Glomerular visceral epithelial cell (primary cell): ENCODE measurements around the gene DHDH.
A peak's percentile ranks its signal among the peaks of the same experiment; 100 is the strongest.

ENCODE experiments used
- DNase-seq: peaks from one replicate; pipeline ENCODE4 v3.0.0-alpha.2; 2016; ENCODE audit errors: extremely low spot score

Gene DHDH

GRCh38 chr19:48950159-48950558 lies 16.7 kb downstream of the DHDH start:
- DNase-seq, result no peak

DNA sequence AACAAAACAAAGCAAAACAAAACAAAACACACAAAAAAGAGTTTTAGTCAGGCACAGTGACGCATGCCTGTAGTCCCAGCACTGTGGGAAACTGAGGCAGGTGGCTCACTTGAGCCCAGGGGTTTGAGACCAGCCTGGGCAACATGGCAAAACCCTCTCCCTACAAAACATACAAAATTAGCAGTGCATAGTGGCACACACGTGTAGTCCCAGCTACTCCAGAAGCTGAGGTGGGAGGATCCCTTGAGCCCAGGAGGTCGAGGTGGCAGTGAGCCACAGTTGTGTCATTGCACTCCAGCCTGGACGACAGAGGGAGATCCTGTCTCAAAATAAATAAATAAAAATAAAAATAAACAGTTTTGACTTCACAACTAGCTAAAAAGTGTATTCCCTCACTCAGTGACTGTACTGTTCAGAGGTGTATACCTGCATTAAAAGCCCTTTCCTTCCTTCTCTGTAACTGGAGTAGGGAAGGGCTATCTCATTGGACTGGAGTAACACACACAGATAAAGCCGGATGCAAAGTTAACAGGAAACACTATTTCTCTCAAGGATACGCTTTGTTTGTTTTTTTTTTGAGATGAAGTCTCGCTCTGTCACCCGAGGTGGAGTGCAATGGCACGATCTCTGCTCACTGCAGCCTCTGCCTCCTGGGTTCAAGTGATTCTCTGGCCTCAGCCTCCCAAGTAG lies 17.5 kb downstream of the DHDH start:
- DNase-seq, result no peak

DNA sequence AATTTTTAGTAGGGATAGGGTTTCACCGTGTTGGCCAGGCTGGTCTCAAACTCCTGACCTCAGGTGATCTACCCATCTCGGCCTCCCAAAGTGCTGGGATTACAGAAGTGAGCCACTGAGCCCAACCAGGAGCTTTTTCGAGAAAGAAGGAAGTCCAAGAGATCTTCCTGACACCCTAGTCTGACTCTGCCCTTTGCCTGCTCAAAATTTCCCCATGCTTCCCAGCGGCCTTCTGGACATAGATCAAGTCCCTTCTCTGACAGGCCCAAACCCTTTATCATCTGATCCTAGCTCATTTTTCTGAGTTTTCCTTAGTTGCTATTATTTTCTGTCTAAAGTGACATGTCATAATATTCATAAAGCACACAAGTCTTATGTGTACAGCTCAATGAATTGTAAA lies 19.6 kb downstream of the DHDH start:
- DNase-seq, result no peak

- DNase-seq, result no peak
Observed at GRCh38 chr19:48953990-48954594, 20.6 kb downstream of the DHDH start.

DNA sequence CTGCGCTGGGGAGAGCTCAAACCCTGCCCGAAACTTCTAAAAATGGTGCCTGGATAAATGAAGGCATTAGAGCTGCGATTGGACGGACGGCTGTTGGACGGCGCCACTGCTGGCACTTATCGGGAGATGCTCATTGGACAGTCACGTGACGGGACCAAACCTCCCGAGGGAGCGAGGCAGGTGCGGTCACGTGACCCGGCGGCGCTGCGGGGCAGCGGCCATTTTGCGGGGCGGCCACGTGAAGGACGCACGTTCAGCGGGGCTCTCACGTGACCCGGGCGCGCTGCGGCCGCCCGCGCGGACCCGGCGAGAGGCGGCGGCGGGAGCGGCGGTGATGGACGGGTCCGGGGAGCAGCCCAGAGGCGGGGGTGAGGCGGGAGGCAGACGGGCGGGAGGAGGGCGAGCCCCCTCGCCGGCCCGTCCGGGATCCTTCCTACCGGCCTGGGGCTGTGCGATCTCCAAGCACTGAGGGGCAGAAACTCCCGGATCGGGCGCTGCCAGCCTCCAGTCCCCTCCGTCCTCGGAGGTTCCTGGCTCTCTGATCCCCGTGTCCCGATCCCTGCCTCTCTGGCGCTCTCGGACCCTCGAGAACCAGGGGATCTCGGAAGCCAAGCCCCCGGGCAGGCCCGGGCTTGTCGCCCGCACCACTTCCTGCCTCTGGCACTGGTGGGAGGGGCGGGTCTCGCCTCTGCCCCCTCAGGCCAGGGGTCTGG lies 21.3 kb downstream of the DHDH start, which contains the start of gene BAX:
Gene BAX, plus strand, starts transcription at position 281 of the 713 bp plus-strand sequence. Its CDS starts 54 bp downstream, at position 335.
- peak; percentile 94 for DNase-seq

- DNase-seq, result no peak
Observed at GRCh38 chr19:48955308-48955958, 21.9 kb downstream of the DHDH start.

DNA sequence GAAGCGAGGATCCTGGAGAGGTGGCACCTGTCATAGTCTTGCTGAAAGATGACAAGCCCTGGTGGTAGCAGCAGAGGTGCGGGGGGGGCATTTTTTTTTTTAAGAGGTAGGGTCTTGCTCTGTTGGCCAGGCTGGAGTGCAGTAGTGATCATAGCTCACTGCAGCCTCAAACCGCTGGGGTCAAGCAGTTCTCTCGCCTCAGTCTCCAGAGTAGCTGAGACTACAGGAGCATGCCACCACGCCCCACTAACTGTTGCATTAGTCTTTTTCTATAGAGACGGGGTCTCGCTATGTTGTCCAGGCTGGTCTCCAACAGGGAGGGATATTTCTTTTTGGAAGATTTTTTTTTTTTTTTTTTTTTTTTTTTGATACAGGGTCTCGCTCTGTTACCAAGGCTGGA lies 24.5 kb downstream of the DHDH start:
- DNase-seq, result no peak

GRCh38 chr19:48959341-48960239 lies 26.1 kb downstream of the DHDH start:
- DNase-seq, result no peak

DNA sequence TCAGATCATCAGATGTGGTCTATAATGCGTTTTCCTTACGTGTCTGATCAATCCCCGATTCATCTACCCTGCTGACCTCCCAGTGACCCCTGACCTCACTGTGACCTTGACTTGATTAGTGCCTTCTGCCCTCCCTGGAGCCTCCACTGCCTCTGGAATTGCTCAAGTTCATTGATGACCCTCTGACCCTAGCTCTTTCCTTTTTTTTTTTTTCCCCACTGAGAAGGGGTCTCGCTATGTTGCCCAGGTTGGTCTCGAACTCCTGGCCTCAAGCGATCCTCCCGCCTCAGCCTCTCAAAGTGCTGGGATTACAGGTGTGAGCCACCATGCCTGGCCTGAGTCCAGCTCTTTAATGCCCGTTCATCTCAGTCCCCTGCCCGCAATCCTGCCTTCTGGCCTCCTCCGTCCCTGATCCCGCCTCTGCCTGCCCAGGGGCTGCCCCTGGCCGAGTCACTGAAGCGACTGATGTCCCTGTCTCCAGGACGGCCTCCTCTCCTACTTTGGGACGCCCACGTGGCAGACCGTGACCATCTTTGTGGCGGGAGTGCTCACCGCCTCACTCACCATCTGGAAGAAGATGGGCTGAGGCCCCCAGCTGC lies 27.7 kb downstream of the DHDH start:
- peak; percentile 20 for DNase-seq

DNA sequence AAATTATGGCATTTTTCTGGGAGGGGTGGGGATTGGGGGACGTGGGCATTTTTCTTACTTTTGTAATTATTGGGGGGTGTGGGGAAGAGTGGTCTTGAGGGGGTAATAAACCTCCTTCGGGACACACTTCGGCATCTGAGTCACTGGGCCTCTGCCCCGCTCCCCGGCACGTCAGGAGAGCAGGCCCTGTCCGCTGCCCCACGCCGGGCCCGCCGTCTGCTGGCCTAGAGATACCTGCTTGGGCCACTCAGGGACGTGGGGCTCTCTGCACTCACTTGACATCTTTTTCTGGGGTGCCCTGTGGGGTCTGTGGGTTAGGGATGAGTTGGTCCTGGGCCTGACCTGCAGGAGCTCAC lies 28.2 kb downstream of the DHDH start:
- DNase-seq, result no peak

DNA sequence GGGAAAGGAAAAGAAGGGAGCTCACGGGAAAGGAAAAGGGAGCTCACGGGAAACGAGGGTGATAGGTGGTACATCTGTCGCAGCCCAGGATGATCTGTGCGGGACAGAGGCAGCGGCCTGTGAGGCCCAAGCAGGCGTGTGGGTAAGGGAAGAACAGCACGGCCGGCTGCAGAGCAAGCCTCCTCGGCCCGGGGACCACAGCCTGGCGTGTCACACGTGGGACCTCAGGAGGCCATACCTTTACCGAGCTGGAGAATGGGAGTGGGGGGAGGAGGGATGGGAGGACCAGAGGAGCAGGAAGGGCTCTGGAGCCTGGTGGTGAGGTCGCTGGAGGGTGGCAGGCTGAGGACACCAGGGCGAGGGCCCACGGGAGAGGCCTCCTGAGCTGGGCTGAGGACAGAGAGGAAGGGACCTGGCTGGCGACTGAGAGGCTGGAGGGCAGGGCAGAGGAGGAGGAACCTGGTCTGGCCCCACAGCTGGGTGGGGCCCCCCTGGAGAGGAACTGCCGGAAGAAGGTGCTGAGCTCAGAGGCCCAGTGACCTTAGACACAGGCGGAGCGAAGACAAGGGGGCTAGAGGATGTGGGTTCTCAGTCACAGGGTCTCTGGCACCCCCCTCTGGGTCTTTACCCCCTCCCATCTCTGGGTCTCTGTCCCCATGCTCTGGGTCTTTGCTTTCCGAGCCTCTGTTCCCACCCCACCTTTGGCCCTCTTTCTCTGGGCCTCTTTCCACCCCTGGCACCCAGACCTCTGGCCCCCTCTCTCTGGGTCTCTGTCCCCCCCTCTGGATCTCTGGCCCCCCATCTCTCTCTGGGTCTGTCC lies 28.7 kb downstream of the DHDH start:
- peak; percentile 85 for DNase-seq

DNA sequence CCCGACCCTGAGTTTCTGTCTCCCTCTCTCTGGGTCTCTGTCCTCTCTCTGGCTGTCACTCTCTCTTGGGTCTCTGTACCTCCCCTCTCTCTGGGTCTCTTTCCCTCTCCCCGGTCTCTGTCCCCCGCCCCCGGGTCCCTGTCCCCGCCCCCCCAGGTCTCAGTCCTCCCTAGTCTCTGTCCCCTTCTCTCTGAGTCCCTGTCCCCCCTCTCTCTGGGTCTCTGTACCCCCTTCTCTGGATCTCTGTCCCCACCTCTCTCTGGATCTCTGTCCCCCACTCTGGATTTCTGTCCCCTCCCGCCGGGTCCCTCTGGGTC lies 29.3 kb downstream of the DHDH start:
- DNase-seq, result no peak

GRCh38 chr19:48963371-48964204 lies 30.1 kb downstream of the DHDH start:
- peak; percentile 95 for DNase-seq

- no peak for DNase-seq
Observed at GRCh38 chr19:48964205-48965039, 30.9 kb downstream of the DHDH start.

GRCh38 chr19:48965040-48965805 lies 31.7 kb downstream of the DHDH start, which contains the start of gene FTL:
Gene FTL, plus strand, starts transcription at chr19:48965309. Its CDS starts 199 bp downstream, at chr19:48965508.
- peak; percentile 98 for DNase-seq

GRCh38 chr19:48965806-48966540 lies 32.5 kb downstream of the DHDH start:
- peak; percentile 82 for DNase-seq
